ENCODE results near the gene FGF23. TPM values are rescaled to one million over a fixed set of nuclear protein-coding genes. Genes with fewer than 3 reads are reported as not detected.

Gene FGF23
- polyA plus RNA-seq, 3 donors, result not detected

GRCh38 chr12:4346931-4347330 lies 32.6 kb downstream of the FGF23 start:
- intact Hi-C loops (cut with micrococcal nuclease), result no loop called here
- DNase-seq, result no peak
- Histone ChIP-seq H4K20me1 (ENCODE audit: insufficient read depth, low read length) (peaks cover 14% of the 10 kb centered on the region), H3K9ac (ENCODE audit: insufficient read depth, low read length, poor library complexity, severe bottlenecking) (no peak overlapping the region), H2AFZ (ENCODE audit: insufficient read depth, low read depth, low read length, poor library complexity, severe bottlenecking) (no peak overlapping the region), H3K36me3 (replicated peaks in 1 of 2; ENCODE audit: control insufficient read depth in 1 of 2, insufficient read depth in 2 of 2, low read length in 2 of 2) (peaks cover 25 to 51% of the 10 kb centered on the region in 2 donors), H3K27ac (ENCODE audit: low read depth in 1 of 2, low read length in 2 of 2) (no peak overlapping the region), H3K4me3 (replicated peaks in 1 of 3; ENCODE audit: low read depth in 2 of 3, low read length in 3 of 3) (no peak overlapping the region), H3K27me3 (ENCODE audit: control insufficient read depth in 2 of 2, insufficient read depth in 2 of 2, low read length in 2 of 2) (no peaks in the 10 kb centered on the region), H3K4me1 (ENCODE audit: control insufficient read depth in 1 of 2, insufficient read depth in 2 of 2, low read length in 2 of 2) (no peaks in the 10 kb centered on the region), H3K4me2 (replicated peaks; ENCODE audit: extremely low read depth, low read length, poor library complexity, severe bottlenecking) (no peak overlapping the region), H3K79me2 (ENCODE audit: insufficient read depth, low read length) (no peaks in the 10 kb centered on the region), H3K9me3 (replicated peaks in 1 of 2; ENCODE audit: control insufficient read depth in 1 of 2, insufficient read depth in 1 of 2, low read length in 2 of 2) (no peaks in the 10 kb centered on the region)
- Mint-ChIP-seq H3K4me1 (no peaks in the 10 kb centered on the region), H3K9me3 (peaks cover 4 to 18% (median 9%) of the 10 kb centered on the region in 7 donors), H3K27me3 (ENCODE audit: low read depth in 3 of 3) (peaks cover 0 to 1% (median 0%) of the 10 kb centered on the region in 3 donors), H3K27ac (no peak overlapping the region), H3K4me3 (no peak overlapping the region), H3K36me3 (peaks cover 57 to 58% of the 10 kb centered on the region in 2 donors)
- TF ChIP-seq, protein P1, sequence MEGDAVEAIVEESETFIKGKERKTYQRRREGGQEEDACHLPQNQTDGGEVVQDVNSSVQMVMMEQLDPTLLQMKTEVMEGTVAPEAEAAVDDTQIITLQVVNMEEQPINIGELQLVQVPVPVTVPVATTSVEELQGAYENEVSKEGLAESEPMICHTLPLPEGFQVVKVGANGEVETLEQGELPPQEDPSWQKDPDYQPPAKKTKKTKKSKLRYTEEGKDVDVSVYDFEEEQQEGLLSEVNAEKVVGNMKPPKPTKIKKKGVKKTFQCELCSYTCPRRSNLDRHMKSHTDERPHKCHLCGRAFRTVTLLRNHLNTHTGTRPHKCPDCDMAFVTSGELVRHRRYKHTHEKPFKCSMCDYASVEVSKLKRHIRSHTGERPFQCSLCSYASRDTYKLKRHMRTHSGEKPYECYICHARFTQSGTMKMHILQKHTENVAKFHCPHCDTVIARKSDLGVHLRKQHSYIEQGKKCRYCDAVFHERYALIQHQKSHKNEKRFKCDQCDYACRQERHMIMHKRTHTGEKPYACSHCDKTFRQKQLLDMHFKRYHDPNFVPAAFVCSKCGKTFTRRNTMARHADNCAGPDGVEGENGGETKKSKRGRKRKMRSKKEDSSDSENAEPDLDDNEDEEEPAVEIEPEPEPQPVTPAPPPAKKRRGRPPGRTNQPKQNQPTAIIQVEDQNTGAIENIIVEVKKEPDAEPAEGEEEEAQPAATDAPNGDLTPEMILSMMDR (IDR thresholded peaks at IDR 0.05), result no peak

DNA sequence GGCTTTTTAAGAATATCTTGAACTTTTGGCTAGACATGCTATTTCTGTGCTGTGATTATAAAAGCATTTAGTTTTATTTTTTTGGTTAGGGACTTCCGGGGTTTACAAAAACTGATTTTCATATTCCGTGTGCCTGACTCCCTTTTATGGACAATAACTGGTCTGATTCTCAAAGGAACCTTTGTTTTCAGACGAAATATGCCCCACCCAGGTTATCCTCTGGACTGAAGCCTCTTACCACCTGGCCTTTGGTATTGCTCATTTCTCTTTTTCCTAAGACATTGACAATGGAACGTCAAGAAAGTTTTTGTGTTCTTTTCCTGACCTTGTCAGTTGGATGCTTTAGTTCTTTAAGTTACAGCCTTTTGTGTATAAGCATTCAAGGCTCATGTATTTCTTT lies 47.7 kb downstream of the FGF23 start:
- Histone ChIP-seq H3K36me3 (replicated peaks in 1 of 2; ENCODE audit: control insufficient read depth in 1 of 2, insufficient read depth in 2 of 2, low read length in 2 of 2) (peaks cover 34 to 76% of the 10 kb centered on the region in 2 donors), H2AFZ (ENCODE audit: insufficient read depth, low read depth, low read length, poor library complexity, severe bottlenecking) (no peak overlapping the region), H3K9me3 (replicated peaks in 1 of 2; ENCODE audit: control insufficient read depth in 1 of 2, insufficient read depth in 1 of 2, low read length in 2 of 2) (no peaks in the 10 kb centered on the region), H4K20me1 (ENCODE audit: insufficient read depth, low read length) (peaks cover 79% of the 10 kb centered on the region), H3K27ac (ENCODE audit: low read depth in 1 of 2, low read length in 2 of 2) (no peak overlapping the region), H3K9ac (ENCODE audit: insufficient read depth, low read length, poor library complexity, severe bottlenecking) (no peak overlapping the region), H3K27me3 (ENCODE audit: control insufficient read depth in 2 of 2, insufficient read depth in 2 of 2, low read length in 2 of 2) (no peaks in the 10 kb centered on the region), H3K4me2 (replicated peaks; ENCODE audit: extremely low read depth, low read length, poor library complexity, severe bottlenecking) (no peak overlapping the region), H3K4me1 (ENCODE audit: control insufficient read depth in 1 of 2, insufficient read depth in 2 of 2, low read length in 2 of 2) (no peaks in the 10 kb centered on the region), H3K4me3 (replicated peaks in 1 of 3; ENCODE audit: low read depth in 2 of 3, low read length in 3 of 3) (no peak overlapping the region), H3K79me2 (ENCODE audit: insufficient read depth, low read length) (peaks cover 44% of the 10 kb centered on the region)
- WGBS (ENCODE audit: insufficient coverage), result 86% methylated on average over 1 of the region's 4 CpGs
- intact Hi-C loops (cut with micrococcal nuclease), result no loop called here
- H3K27me3 Mint-ChIP-seq (ENCODE audit: low read depth in 3 of 3), result no peaks in the 10 kb centered on the region
- H3K36me3 Mint-ChIP-seq, result peaks cover 60 to 83% of the 10 kb centered on the region in 2 donors
- DNase-seq, result no peak
- H3K9me3 Mint-ChIP-seq, result peaks cover 0 to 1% (median 0%) of the 10 kb centered on the region in 7 donors
- TF ChIP-seq, protein P1 (IDR thresholded peaks at IDR 0.05), result no peak
- peak overlapping the region in 1 of 7 donors; percentile 35 for H3K27ac Mint-ChIP-seq
- no peak overlapping the region for H3K4me3 Mint-ChIP-seq
- H3K4me1 Mint-ChIP-seq, result peaks cover 1% of the 10 kb centered on the region
